OCI-LY7 (cell line): ENCODE results near the gene NAXE. TPM values are rescaled to one million over a fixed set of nuclear protein-coding genes. Genes with fewer than 3 reads are reported as not detected.

Experiments used
- BruUV-seq: library from RNA; stranded (reverse); fragments of 400-500 nt; replicated peaks from 2 replicates; lab custom pipeline; 2021; lab: Mats Ljungman, UMichigan
- CTCF ChIA-PET: fragments of 300-600 bp; sonication (Branson Sonifier 250); formaldehyde crosslinking; loops from one replicate; lab custom pipeline; 2022; ENCODE audit warnings: antibody characterized with exemption; ENCODE audit not compliant: unreplicated experiment; lab: Charles Lee
- POLR2A ChIA-PET: fragments of 300-600 bp; sonication (Branson Sonifier 250); formaldehyde crosslinking; loops from one replicate; lab custom pipeline; 2022; ENCODE audit warnings: antibody characterized with exemption; lab: Charles Lee
- DNase-seq: peaks from one replicate; pipeline ENCODE4 v3.0.0-alpha.2; 2015; ENCODE audit warnings: low spot score
- H2AFZ ChIP-seq: fragments of 200-600 bp; sonication (generic), shearing (Covaris generic); 2 replicates; pipeline ENCODE4 v1.6.1; 2014; ENCODE audit warnings: mild to moderate bottlenecking, antibody characterized with exemption, low read length, moderate library complexity
- H3K27ac ChIP-seq: fragments of 200-600 bp; sonication (generic); 2 replicates; pipeline ENCODE4 v1.5.1; 2014; ENCODE audit warnings: mixed run types, low read depth, mild to moderate bottlenecking, moderate library complexity, low read length, inconsistent platforms; ENCODE audit not compliant: poor library complexity, severe bottlenecking
- H3K36me3 ChIP-seq: fragments of 200-600 bp; sonication (generic); 2 replicates; pipeline ENCODE4 v1.6.1; 2014; ENCODE audit warnings: mild to moderate bottlenecking, antibody characterized with exemption, low read length, moderate library complexity, mixed read lengths; ENCODE audit not compliant: insufficient read depth
- H3K4me1 ChIP-seq: fragments of 200-600 bp; sonication (generic); 2 replicates; pipeline ENCODE4 v1.5.1; 2014; ENCODE audit warnings: mild to moderate bottlenecking, low read length; ENCODE audit not compliant: insufficient read depth, poor library complexity, severe bottlenecking
- H3K4me2 ChIP-seq: fragments of 200-600 bp; sonication (generic); 2 replicates; pipeline ENCODE4 v1.6.1; 2014; ENCODE audit warnings: mild to moderate bottlenecking, low read length
- H3K4me3 ChIP-seq: fragments of 200-600 bp; sonication (generic); 2 replicates; pipeline ENCODE4 v1.5.1; 2014; ENCODE audit warnings: mild to moderate bottlenecking, low read depth, low read length; ENCODE audit not compliant: poor library complexity, severe bottlenecking
- H3K79me2 ChIP-seq: fragments of 200-600 bp; sonication (generic); 2 replicates; pipeline ENCODE4 v1.6.1; 2016; ENCODE audit warnings: low read depth, mild to moderate bottlenecking, low read length, moderate library complexity, mixed read lengths; ENCODE audit not compliant: insufficient read depth
- H3K9me2 ChIP-seq: fragments of 200-600 bp; sonication (generic); 2 replicates; pipeline ENCODE4 v1.6.1; 2016; ENCODE audit warnings: mild to moderate bottlenecking, low read length, mixed read lengths; ENCODE audit not compliant: insufficient read depth
- H3K9me3 ChIP-seq: fragments of 200-600 bp; sonication (generic); 2 replicates; pipeline ENCODE4 v1.6.1; 2014; ENCODE audit warnings: mild to moderate bottlenecking, mixed run types, low read length, mixed read lengths
- H4K20me1 ChIP-seq: fragments of 200-600 bp; sonication (generic); 2 replicates; pipeline ENCODE4 v1.6.1; 2014; ENCODE audit warnings: mild to moderate bottlenecking, antibody characterized with exemption, low read length, moderate library complexity, mixed read lengths; ENCODE audit not compliant: insufficient read depth
- CTCF ChIP-seq: fragments of 200-600 bp; sonication (generic); conservative IDR thresholded peaks from 2 replicates; pipeline ENCODE4 v1.5.1; 2014; ENCODE audit warnings: mild to moderate bottlenecking, antibody characterized with exemption, low read length, moderate library complexity, mixed read lengths
- EZH2phosphoT487 ChIP-seq: fragments of 200-600 bp; sonication (generic); IDR thresholded peaks from 2 replicates; pipeline ENCODE4 v1.6.1; 2018; ENCODE audit warnings: low read depth, borderline replicate concordance, mild to moderate bottlenecking, mixed run types, antibody characterized with exemption, low read length, moderate library complexity, mixed read lengths
- intact Hi-C: fragments of 100-400 bp; cut with micrococcal nuclease; formaldehyde crosslinking; loops from one replicate; pipeline ENCODE4 v1.10.0; 2022; ENCODE audit not compliant: unreplicated experiment
- total RNA-seq, 2 experiments: library from RNA; depleted of rRNA in 1 of 2; stranded (reverse); fragments of >200 nt in 1 of 2; shearing (Covaris generic) in 1 of 2; gene quantifications; 2 replicates each; pipeline ENCODE4 v1.2.3, GENCODE V29; 2014 to 2022

The NAXE gene
- total RNA-seq, 2 experiments from 2014 or later, result 61.1 to 71.6 TPM

GRCh38 chr1:156623946-156624813 lies 32.6 kb downstream of the NAXE start:
- H2AFZ ChIP-seq, result no peak overlapping the region
- H3K4me2 ChIP-seq, result no peak overlapping the region
- intact Hi-C loops, result no loop called here
- TF ChIP-seq EZH2phosphoT487 (no peak), CTCF (no peak; the same call in none of the 2 replicates)
- H3K9me2 ChIP-seq, result no peaks in the 10 kb centered on the region
- peaks cover 15% of the 10 kb centered on the region for H3K4me1 ChIP-seq
- no peak for DNase-seq
- BruUV-seq, result no TSS peak
- ChIA-PET CTCF (interaction anchor here (0.6 to 1.1 kb wide), 7 partner anchors 13 to 178 kb away, joined by 3 to 7 read pairs (median 3); no protein-coding TSS in a partner anchor), POLR2A (interaction anchor here (0.7 to 1.2 kb wide), 2 partner anchors 12 to 399 kb away, joined by 3 to 4 read pairs; no protein-coding TSS in a partner anchor)
- H3K9me3 ChIP-seq, result no peaks in the 10 kb centered on the region
- H4K20me1 ChIP-seq, result no peaks in the 10 kb centered on the region
- H3K27ac ChIP-seq, result no peak overlapping the region
- no peaks in the 10 kb centered on the region for H3K79me2 ChIP-seq
- no peak overlapping the region for H3K4me3 ChIP-seq
- H3K36me3 ChIP-seq, result no peaks in the 10 kb centered on the region

- H3K27ac ChIP-seq, result no peak overlapping the region
- DNase-seq, result no peak
- intact Hi-C loops, result loop anchor here (5.0 kb wide), 2 partner anchors 102 to 243 kb away; partner anchors contain the start of genes ISG20L2 and METTL25B
- H3K36me3 ChIP-seq, result no peaks in the 10 kb centered on the region
- ChIA-PET CTCF (interaction anchor here (0.6 to 1.1 kb wide), 4 partner anchors 14 to 179 kb away, joined by 3 to 7 read pairs (median 5); no protein-coding TSS in a partner anchor), POLR2A (interaction anchor here (1.2 kb wide), 1 partner anchor 12 kb away, joined by 4 read pairs; no protein-coding TSS in a partner anchor)
- H4K20me1 ChIP-seq, result no peaks in the 10 kb centered on the region
- H3K9me3 ChIP-seq, result no peaks in the 10 kb centered on the region
- no peaks in the 10 kb centered on the region for H3K79me2 ChIP-seq
- peaks cover 19% of the 10 kb centered on the region for H3K4me1 ChIP-seq
- no peak overlapping the region for H2AFZ ChIP-seq
- no peaks in the 10 kb centered on the region for H3K9me2 ChIP-seq
- no peak overlapping the region for H3K4me3 ChIP-seq
- BruUV-seq, result no TSS peak
- no peak for TF ChIP-seq EZH2phosphoT487
- TF ChIP-seq CTCF, result no peak
- H3K4me2 ChIP-seq, result no peak overlapping the region
Measured at GRCh38 chr1:156624814-156625435, 33.3 kb downstream of the NAXE start.
